Esophagus (tissue), 2 donors: ENCODE data around the gene ZBTB47. TPM values are rescaled to one million over a fixed set of nuclear protein-coding genes. Genes with fewer than 3 reads are reported as not detected.

Experiments
- H3K27ac ChIP-seq, 2 donors: one replicate each; pipeline ENCODE4 v1.5.1; 2013; ENCODE audit warnings: low read depth in 2 of 2, mild to moderate bottlenecking in 2 of 2, inconsistent platforms in 1 of 2, low read length in 1 of 2, moderate library complexity in 1 of 2
- H3K27me3 ChIP-seq, 2 donors: one replicate each; pipeline ENCODE4 v1.6.1; 2013; ENCODE audit warnings: low read length in 2 of 2, control low read depth in 1 of 2, mild to moderate bottlenecking in 1 of 2; ENCODE audit not compliant: insufficient read depth in 2 of 2, control insufficient read depth in 1 of 2
- H3K36me3 ChIP-seq, 2 donors: one replicate each; pipeline ENCODE4 v1.6.1; 2013; ENCODE audit warnings: low read length in 1 of 2; ENCODE audit not compliant: control insufficient read depth in 2 of 2, insufficient read depth in 2 of 2
- H3K4me1 ChIP-seq, 2 donors: one replicate each; pipeline ENCODE4 v1.6.1; 2013; ENCODE audit warnings: low read length in 1 of 2; ENCODE audit not compliant: control insufficient read depth in 2 of 2, insufficient read depth in 2 of 2
- H3K4me3 ChIP-seq, 2 donors: one replicate each; pipeline ENCODE4 v1.5.1; 2013; ENCODE audit warnings: low read length in 2 of 2, mild to moderate bottlenecking in 2 of 2, low read depth in 1 of 2, moderate library complexity in 1 of 2
- H3K9me3 ChIP-seq, 2 donors: one replicate each; pipeline ENCODE4 v1.6.1; 2013; ENCODE audit warnings: mild to moderate bottlenecking in 2 of 2, low read depth in 1 of 2, low read length in 1 of 2, moderate library complexity in 1 of 2; ENCODE audit not compliant: control insufficient read depth in 2 of 2, insufficient read depth in 1 of 2
- WGBS, 2 donors: extraction: QIAGEN DNeasy Blood & Tissue Kit; methylation state at CpG; one replicate each; pipeline ENCODE4 v1.1.7; 2013; 5-methylcytosine and 5-hydroxymethylcytosine counted together
- polyA plus RNA-seq, 2 donors: library from polyadenylated mRNA; stranded (reverse); fragments of 200-250 nt; gene quantifications; one replicate each; pipeline ENCODE4 v1.2.3, GENCODE V29; 2013
- donor health status: healthy with polysubstance abuse.
- donor health status: Bipolar disorder and iron deficiency.

The ZBTB47 gene
- polyA plus RNA-seq, 2 donors: 3.5 to 6.0 TPM

- H3K27ac ChIP-seq: no peak overlapping the region
- no peak overlapping the region for H3K4me3 ChIP-seq
- H3K27me3 ChIP-seq: no peaks in the 10 kb centered on the region
- WGBS, 2 donors: 87 to 90% methylated on average over 4 of the region's 4 CpGs
- peaks cover 18 to 27% of the 10 kb centered on the region in 2 donors for H3K4me1 ChIP-seq
- no peaks in the 10 kb centered on the region for H3K9me3 ChIP-seq
- H3K36me3 ChIP-seq: peaks cover 0 to 5% of the 10 kb centered on the region in 2 donors
Observed at GRCh38 chr3:42657675-42658074, 4.2 kb downstream of the ZBTB47 start.

- Histone ChIP-seq H3K4me3 (no peak overlapping the region), H3K27ac (no peak overlapping the region), H3K36me3 (peaks cover 0 to 5% of the 10 kb centered on the region in 2 donors), H3K4me1 (peaks cover 13 to 21% of the 10 kb centered on the region in 2 donors), H3K9me3 (no peaks in the 10 kb centered on the region), H3K27me3 (no peaks in the 10 kb centered on the region)
- WGBS, 2 donors: 89 to 90% methylated on average over 34 of the region's 34 CpGs
Observed at GRCh38 chr3:42658091-42658770, 4.7 kb downstream of the ZBTB47 start.

- Histone ChIP-seq H3K9me3 (no peaks in the 10 kb centered on the region), H3K27ac (no peak overlapping the region), H3K27me3 (no peaks in the 10 kb centered on the region), H3K4me3 (no peak overlapping the region), H3K36me3 (peaks cover 0 to 5% of the 10 kb centered on the region in 2 donors), H3K4me1 (peaks cover 7 to 16% of the 10 kb centered on the region in 2 donors)
- WGBS, 2 donors: 72 to 85% methylated on average over 22 of the region's 22 CpGs
Observed at GRCh38 chr3:42658771-42659390, 5.4 kb downstream of the ZBTB47 start.

GRCh38 chr3:42659451-42660130 lies 6.1 kb downstream of the ZBTB47 start:
- WGBS, 2 donors: 78 to 83% methylated on average over 24 to 25 of the region's 25 CpGs
- no peaks in the 10 kb centered on the region for H3K27me3 ChIP-seq
- no peaks in the 10 kb centered on the region for H3K9me3 ChIP-seq
- peaks cover 0 to 5% of the 10 kb centered on the region in 2 donors for H3K36me3 ChIP-seq
- peaks cover 7 to 16% of the 10 kb centered on the region in 2 donors for H3K4me1 ChIP-seq
- H3K27ac ChIP-seq: no peak overlapping the region
- no peak overlapping the region for H3K4me3 ChIP-seq

GRCh38 chr3:42660131-42660715 lies 6.7 kb downstream of the ZBTB47 start:
- Histone ChIP-seq H3K4me1 (peaks cover 10 to 14% of the 10 kb centered on the region in 2 donors), H3K27ac (no peak overlapping the region)

GRCh38 chr3:42660898-42661297 lies 7.4 kb downstream of the ZBTB47 start:
- no peak overlapping the region for H3K27ac ChIP-seq
- 63 to 77% methylated on average over 4 of the region's 4 CpGs for WGBS, 2 donors

More at GRCh38 chr3:42660131-42660715, 6.7 kb downstream of the ZBTB47 start:
- WGBS, 2 donors: 33 to 51% methylated on average over 6 of the region's 6 CpGs
- Histone ChIP-seq H3K9me3 (no peaks in the 10 kb centered on the region), H3K4me3 (no peak overlapping the region), H3K36me3 (peaks cover 0 to 5% of the 10 kb centered on the region in 2 donors), H3K27me3 (no peaks in the 10 kb centered on the region)

GRCh38 chr3:42661593-42662022 lies 8.1 kb downstream of the ZBTB47 start:
- WGBS, 2 donors: 82 to 93% methylated on average over 5 of the region's 5 CpGs
- H3K36me3 ChIP-seq: peaks cover 0 to 5% of the 10 kb centered on the region in 2 donors

More at GRCh38 chr3:42660898-42661297, 7.4 kb downstream of the ZBTB47 start:
- Histone ChIP-seq H3K9me3 (no peaks in the 10 kb centered on the region), H3K4me1 (peaks cover 10 to 14% of the 10 kb centered on the region in 2 donors), H3K4me3 (no peak overlapping the region), H3K36me3 (peaks cover 0 to 5% of the 10 kb centered on the region in 2 donors), H3K27me3 (no peaks in the 10 kb centered on the region)

GRCh38 chr3:42662037-42662812 lies 8.7 kb downstream of the ZBTB47 start:
- Histone ChIP-seq H3K4me1 (peaks cover 6 to 16% of the 10 kb centered on the region in 2 donors), H3K27ac (no peak overlapping the region), H3K9me3 (no peaks in the 10 kb centered on the region), H3K36me3 (peaks cover 0 to 5% of the 10 kb centered on the region in 2 donors), H3K27me3 (no peaks in the 10 kb centered on the region), H3K4me3 (no peak overlapping the region)
- 85 to 87% methylated on average over 7 of the region's 7 CpGs for WGBS, 2 donors

More at GRCh38 chr3:42661593-42662022, 8.1 kb downstream of the ZBTB47 start:
- H3K4me1 ChIP-seq: peaks cover 6 to 14% of the 10 kb centered on the region in 2 donors
- H3K27me3 ChIP-seq: no peaks in the 10 kb centered on the region
- no peaks in the 10 kb centered on the region for H3K9me3 ChIP-seq
- no peak overlapping the region for H3K27ac ChIP-seq
- H3K4me3 ChIP-seq: no peak overlapping the region
